ENCODE data around the gene CD55.

GRCh38 chr1:207330011-207330710, 8.7 kb downstream of the CD55 start:
- no peak for TF ChIP-seq CTCF (conservative IDR thresholded peaks at IDR 0.05 in 1 of 2, IDR thresholded peaks at IDR 0.05 in 1 of 2; ENCODE audit: low read depth in 1 of 2, low read length in 2 of 2)
- TF ChIP-seq EZH2 (IDR thresholded peaks at IDR 0.05; ENCODE audit: low read length, missing control alignments), result no peak

Measured in fibroblast of lung (primary cell).